Myocyte (in vitro differentiated cells): ENCODE results near the gene DGAT2L6. TPM values are rescaled to one million over a fixed set of nuclear protein-coding genes. Genes with fewer than 3 reads are reported as not detected.
"Not testable (repeated sequence)": the region's sequence is repeated elsewhere in the genome, so short reads cannot be mapped to it uniquely, and the experiment has no call there.

Experiments used
- DNase-seq: peaks from one replicate; pipeline ENCODE4 v3.0.0-alpha.2; 2012; ENCODE audit warnings: low read depth
- total RNA-seq: library from RNA; depleted of rRNA; stranded (reverse); fragments of >200 nt; gene quantifications from 2 replicates; pipeline ENCODE4 v1.2.3, GENCODE V29; 2014

The DGAT2L6 gene
- total RNA-seq, 1 donor from 2014 or later: not detected

DNA sequence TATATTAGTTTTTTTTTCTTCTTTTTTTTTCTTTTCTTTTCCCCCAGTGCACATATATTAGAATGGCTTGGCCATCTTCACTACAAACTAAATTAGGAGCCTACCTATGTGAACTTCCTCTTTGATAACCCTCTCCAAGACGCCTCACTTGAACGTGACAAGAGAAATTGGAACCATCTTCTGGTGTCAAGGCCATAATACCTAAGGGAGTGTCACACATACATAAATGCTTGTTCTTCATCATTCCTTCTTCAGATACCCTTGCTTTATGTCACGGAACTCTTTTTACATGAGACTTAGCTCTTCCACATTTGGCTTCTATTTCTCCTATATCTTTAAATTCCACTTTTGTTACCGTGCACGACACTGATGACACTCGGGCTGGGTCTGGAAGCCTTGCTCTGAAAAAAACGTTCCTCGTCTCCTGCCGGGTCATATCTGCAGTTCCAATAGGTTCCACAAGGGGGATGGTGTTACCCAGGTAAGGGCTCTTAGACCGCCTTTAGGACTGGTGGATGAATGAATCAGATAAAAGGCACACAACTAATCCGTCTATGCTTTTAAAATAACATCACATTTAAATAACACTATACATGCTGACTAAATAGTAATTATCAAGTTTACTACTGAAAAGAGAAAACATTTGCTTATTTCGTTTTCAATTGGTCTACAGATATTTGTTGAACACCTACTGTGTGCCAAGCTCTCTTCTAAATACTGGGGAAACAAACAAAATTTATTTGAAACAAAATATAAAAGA is 19.9 kb downstream of the DGAT2L6 start:
- DNase-seq: peak; percentile 59

DNA sequence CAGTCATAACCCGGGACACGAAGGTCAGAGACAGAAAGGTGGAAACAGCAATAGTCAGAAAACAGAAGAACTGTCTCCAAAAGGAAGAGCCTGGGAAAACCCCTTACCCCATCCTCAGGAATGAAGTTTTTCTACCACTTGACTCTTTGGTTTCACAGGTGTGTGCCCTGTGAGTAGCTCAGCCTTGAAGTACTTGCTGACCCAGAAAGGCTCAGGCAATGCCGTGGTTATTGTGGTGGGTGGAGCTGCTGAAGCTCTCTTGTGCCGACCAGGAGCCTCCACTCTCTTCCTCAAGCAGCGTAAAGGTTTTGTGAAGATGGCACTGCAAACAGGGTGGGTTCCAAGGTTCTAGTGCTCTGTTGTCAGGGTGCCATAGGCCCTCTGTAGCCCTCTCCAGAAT is 24.4 kb downstream of the DGAT2L6 start:
- no peak for DNase-seq

DNA sequence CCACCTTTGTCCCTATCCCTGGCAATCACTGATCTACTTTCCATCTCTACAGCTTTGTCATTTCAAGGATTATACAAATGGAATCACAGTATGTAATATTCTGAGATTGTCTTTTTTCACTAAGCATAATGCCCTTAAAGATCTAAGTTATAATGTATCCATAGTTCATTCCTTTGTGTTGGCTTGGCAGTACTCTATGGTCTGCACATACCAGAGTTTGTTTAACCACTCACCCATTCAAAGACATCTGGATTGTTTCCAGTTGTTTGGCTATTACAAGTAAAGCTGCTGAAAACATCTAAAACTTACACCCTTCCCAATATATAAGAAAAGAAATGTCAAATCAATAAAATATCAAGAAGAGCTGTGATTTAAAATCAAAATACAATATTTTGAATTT is 31.2 kb downstream of the DGAT2L6 start:
- DNase-seq: no peak

GRCh38 chrX:70209570-70209969 is 32.3 kb downstream of the DGAT2L6 start:
- not testable (repeated sequence) for DNase-seq

GRCh38 chrX:70219938-70220764 is 42.9 kb downstream of the DGAT2L6 start:
- DNase-seq: no peak

GRCh38 chrX:70226048-70226447 is 48.8 kb downstream of the DGAT2L6 start:
- no peak for DNase-seq

GRCh38 chrX:70226687-70227086 is 49.4 kb downstream of the DGAT2L6 start:
- DNase-seq: no peak

DNA sequence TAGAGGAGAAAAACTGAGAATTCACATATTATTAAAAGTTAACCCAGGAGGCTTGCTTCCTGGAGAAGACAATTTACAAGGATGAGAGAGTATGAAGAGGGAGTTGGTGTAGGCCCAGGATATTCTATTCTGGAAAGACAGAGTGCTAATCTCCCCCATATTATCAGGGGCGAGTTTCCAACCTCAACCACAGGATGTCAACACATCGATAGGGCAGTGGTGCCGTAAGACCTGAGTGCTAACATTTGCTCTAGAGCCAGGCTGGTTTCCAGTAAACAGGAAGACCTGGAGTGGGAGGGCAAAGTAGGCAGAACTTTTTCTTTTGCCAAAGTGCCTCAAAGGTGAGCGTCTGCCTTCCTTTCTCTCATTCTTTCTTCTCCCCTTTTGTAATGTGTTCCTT is 54.4 kb downstream of the DGAT2L6 start:
- DNase-seq: no peak

DNA sequence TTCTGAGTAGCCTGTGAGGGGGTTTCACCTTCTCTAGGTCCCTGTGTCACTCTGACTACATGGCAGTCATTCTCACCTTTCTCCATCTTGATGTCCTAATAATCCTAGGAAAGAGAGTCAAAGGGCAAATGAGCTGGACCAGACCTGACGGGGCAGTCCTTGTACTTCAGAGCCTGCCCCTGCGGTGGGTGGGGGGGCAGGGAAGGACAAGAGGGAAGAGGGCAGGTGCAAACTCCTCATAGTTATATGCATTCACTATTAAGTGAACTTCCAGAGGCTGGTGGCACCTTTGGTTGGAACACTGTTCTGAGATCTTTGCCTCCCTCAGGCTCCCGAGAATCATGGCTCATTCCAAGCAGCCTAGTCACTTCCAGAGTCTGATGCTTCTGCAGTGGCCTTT is 57.1 kb downstream of the DGAT2L6 start, which contains the start of gene AWAT1:
Gene AWAT1 (plus strand): TSS at position 301 of the 400 bp plus-strand sequence. CDS start 41 bp downstream, at position 342.
- no peak for DNase-seq

DNA sequence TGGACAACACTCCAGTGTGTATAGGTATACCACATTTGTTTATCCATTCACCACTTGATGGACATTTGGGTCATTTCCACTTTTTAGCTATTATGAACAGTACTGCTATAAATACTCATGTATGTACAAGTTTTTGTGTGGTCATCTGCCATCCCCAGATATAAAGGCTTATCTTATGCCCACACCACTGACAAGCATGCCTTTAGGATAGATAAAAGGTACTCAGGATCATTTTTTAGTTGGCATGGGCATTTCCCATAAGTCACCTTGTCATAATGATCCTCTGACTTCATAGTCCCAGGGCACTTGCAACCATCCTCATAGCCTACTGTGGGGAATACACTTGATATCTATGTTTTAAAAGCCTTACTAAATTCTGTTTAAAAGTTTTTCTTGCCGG is 63.5 kb downstream of the DGAT2L6 start:
- no peak for DNase-seq

DNA sequence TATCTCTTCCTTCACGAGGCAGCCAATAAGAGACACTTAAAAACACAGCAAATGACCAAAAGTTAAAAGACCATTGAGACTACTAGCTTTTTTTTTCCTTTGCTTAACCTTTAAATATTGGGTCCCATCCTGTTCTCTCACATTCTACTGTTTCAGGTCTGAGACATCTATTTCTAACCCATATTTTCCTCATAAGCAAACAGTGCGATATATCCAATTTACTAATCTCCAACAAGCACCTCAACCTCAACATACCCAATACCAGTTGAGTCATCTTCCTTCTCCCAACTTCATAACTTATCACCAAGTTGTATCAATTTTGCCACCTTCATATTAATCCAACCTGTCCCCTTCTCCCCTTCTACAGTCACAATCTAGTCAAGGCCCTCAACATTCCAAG is 64.2 kb downstream of the DGAT2L6 start:
- no peak for DNase-seq

DNA sequence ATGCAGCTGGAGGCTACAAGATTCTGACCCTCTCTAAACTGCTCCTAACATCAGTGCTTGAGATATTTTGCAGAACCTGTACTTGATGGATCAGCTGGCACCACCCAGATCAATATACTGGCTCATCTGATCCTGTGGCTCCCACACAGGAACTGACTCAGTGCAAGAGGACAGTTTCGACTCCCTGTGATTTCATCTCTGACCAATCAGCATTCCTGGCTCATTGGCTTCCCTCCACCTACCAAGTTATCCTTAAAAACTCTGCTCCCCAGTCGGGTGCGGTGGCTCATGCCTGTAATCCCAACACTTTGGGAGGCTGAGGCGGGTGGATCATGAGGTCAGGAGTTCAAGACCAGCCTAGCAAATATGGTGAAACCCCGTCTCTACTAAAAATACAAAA is 66.3 kb downstream of the DGAT2L6 start:
- not testable (repeated sequence) for DNase-seq

DNA sequence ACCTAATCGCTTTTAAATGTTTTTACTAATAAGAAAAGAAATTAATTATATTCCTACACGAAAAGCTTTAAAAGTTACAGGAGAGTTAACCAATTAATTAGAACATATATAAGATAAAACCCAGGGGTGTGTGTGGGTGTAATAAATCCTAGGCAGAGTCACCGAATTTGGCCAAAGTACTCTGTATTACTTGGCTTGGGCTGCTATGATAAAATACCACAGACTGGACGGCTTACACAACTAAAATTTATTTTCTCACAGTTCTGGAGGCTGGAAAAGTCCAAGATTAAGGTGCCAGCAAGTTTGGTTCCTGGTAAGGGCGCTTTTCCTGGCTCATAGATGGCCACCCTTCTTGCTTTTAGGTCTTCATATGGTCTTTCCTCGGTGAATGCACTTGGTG is 67.6 kb downstream of the DGAT2L6 start:
- no peak for DNase-seq

GRCh38 chrX:70247252-70247651 is 70.0 kb downstream of the DGAT2L6 start:
- DNase-seq: no peak

GRCh38 chrX:70252491-70252890 is 75.2 kb downstream of the DGAT2L6 start:
- DNase-seq: no peak

GRCh38 chrX:70253377-70254062 is 76.2 kb downstream of the DGAT2L6 start:
- DNase-seq: no peak

GRCh38 chrX:70254063-70254400 is 76.7 kb downstream of the DGAT2L6 start:
- no peak for DNase-seq

DNA sequence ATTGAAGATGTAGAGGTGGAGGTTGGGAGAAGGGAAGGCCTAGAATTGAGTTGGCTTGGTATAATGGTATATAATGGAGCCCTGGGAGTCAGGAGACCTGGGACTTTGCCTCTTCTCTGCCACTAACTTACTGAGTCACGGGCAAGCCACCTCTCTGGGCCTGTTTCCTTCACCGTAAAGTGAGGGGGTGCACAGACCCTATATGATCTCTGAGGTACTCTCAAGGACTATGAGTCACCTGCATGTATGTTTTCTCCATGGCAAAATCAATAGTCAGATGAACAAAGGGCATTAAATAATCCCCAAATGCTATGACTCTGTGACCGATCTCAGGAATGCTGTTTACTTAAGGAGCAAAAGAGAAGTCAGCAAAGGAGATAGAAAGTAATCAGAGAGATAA is 77.6 kb downstream of the DGAT2L6 start:
- DNase-seq: no peak
